ENCODE data around the gene SLC35C1. TPM values are rescaled to one million over a fixed set of nuclear protein-coding genes. Genes with fewer than 3 reads are reported as not detected.

Gene SLC35C1
- total and polyA plus RNA-seq, 2 donors (not counting 3 experiments of a cell fraction or from before 2014, with no cell fraction given) = 8.5 to 19.8 TPM

DNA sequence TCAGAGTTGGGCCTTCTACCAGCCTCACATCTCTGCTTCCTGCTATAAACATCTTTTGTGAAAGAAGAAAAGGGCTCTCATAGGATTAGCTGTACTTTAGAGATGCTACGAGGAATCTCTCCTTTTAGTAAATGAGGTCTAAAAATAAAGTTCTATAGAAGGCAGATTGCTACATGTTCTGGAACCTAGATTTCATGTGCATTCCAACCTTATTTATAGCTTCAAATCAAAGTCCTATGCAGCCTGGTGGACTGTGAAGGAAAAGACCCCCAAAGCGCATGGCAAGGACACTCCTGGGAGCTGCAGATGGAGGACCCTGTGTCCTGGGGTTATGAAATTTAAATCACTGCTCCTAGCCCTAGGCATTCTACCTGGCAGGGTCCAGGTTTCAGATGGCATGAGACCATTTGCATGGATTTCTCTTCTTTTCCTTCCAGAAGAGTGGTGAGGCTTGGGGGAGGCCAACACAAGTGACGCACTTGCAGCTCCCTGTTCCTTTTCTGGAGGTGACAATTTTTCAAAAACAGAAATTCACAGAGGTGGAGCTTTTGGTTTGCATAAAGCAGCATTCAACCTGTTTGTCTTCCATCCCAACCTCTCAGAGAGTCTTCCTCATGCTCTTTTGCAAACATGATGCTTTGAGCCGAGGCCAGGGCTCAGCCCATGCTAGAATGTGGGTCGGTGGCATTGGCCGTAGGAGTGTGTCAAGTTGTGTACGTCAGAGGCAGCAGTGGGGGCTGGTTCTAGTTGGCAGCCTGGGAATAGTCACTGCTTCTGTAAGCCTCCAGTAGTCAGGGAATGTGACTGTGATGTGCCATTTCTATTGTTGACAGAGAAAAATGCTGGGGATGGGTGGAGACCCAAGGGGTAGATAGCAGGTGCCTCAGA, 48.6 kb downstream of the SLC35C1 start:
- CTCF ChIA-PET = no interaction called here
- intact Hi-C loops (cut with micrococcal nuclease) (no loop called here), dilution Hi-C loops (cut with MboI; ENCODE audit: extremely low pct_ligation_motif_present, low sequenced_read_pairs) (no loop called here)
- Histone ChIP-seq H3K36me3 (ENCODE audit: control insufficient read depth in 2 of 2, extremely low read depth in 1 of 2, insufficient read depth in 2 of 2, low read length in 2 of 2) (no peaks in the 10 kb centered on the region), H3K4me2 (ENCODE audit: insufficient read depth, low read length) (no peak overlapping the region), H3K4me1 (ENCODE audit: control insufficient read depth, extremely low read depth, insufficient read depth, low read length) (peaks cover 15% of the 10 kb centered on the region), H3K9me3 (replicated peaks; ENCODE audit: control insufficient read depth, insufficient read depth, low read length) (no peaks in the 10 kb centered on the region), H3K9me1 (replicated peaks; ENCODE audit: control insufficient read depth, extremely low read depth, insufficient read depth, low read length) (no peaks in the 10 kb centered on the region), H4K20me1 (replicated peaks; ENCODE audit: control insufficient read depth, extremely low read depth, insufficient read depth, low read length) (no peaks in the 10 kb centered on the region), H3K9ac (replicated peaks; ENCODE audit: extremely low read depth, insufficient read depth, low read length) (no peak overlapping the region), H3K79me2 (ENCODE audit: control insufficient read depth, insufficient read depth, low read length) (peaks cover 10% of the 10 kb centered on the region), H3K27ac (ENCODE audit: insufficient read depth, low read depth, low read length) (no peak overlapping the region), H3K4me3 (replicated peaks in 1 of 3; ENCODE audit: insufficient read depth in 1 of 3, low read depth in 1 of 3, low read length in 3 of 3) (no peak overlapping the region), H3K27me3 (ENCODE audit: control insufficient read depth in 2 of 2, insufficient read depth in 2 of 2, low read length in 2 of 2) (no peaks in the 10 kb centered on the region), H2AFZ (ENCODE audit: low read depth, low read length) (no peak overlapping the region)
- TF ChIP-seq FOS (IDR thresholded peaks at IDR 0.05; ENCODE audit: borderline replicate concordance, insufficient read depth, low read length) (no peak), GATA2 (IDR thresholded peaks at IDR 0.05; ENCODE audit: insufficient read depth, insufficient read length, low read depth, low read length) (no peak), EZH2 (IDR thresholded peaks at IDR 0.05; ENCODE audit: borderline replicate concordance, low read depth, low read length, severe bottlenecking) (no peak), POLR2AphosphoS5 (IDR thresholded peaks at IDR 0.05; ENCODE audit: insufficient read depth, low read depth, low read length) (no peak), MYC (IDR thresholded peaks at IDR 0.05; ENCODE audit: low read depth, low read length) (no peak), JUN (IDR thresholded peaks at IDR 0.05; ENCODE audit: borderline replicate concordance, insufficient read depth, insufficient read length, low read depth) (no peak)
- TF ChIP-seq, protein P1, sequence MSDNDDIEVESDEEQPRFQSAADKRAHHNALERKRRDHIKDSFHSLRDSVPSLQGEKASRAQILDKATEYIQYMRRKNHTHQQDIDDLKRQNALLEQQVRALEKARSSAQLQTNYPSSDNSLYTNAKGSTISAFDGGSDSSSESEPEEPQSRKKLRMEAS (IDR thresholded peaks at IDR 0.05; ENCODE audit: insufficient read depth, insufficient read length) = no peak
- TF ChIP-seq, protein P2, sequence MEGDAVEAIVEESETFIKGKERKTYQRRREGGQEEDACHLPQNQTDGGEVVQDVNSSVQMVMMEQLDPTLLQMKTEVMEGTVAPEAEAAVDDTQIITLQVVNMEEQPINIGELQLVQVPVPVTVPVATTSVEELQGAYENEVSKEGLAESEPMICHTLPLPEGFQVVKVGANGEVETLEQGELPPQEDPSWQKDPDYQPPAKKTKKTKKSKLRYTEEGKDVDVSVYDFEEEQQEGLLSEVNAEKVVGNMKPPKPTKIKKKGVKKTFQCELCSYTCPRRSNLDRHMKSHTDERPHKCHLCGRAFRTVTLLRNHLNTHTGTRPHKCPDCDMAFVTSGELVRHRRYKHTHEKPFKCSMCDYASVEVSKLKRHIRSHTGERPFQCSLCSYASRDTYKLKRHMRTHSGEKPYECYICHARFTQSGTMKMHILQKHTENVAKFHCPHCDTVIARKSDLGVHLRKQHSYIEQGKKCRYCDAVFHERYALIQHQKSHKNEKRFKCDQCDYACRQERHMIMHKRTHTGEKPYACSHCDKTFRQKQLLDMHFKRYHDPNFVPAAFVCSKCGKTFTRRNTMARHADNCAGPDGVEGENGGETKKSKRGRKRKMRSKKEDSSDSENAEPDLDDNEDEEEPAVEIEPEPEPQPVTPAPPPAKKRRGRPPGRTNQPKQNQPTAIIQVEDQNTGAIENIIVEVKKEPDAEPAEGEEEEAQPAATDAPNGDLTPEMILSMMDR (IDR thresholded peaks at IDR 0.05; ENCODE audit: extremely low read depth in 1 of 2, insufficient read depth in 1 of 2, low read depth in 1 of 2, low read length in 2 of 2) = no peak
- BruUV-seq (replicated peaks) = no TSS peak
- DNase-seq (ENCODE audit: low read depth, low spot score) (no peak), FAIRE-seq (no peak)
- POLR2A ChIA-PET = no interaction called here
